GM10248 (cell line): ENCODE measurements around the gene HYPK.
"Not testable (repeated sequence)": the region's sequence is repeated elsewhere in the genome, so short reads cannot be mapped to it uniquely, and the experiment has no call there.

ENCODE experiments used
- CTCF ChIA-PET: fragments of 300-600 bp; sonication (Branson Sonifier 250); formaldehyde crosslinking; extraction: SDS; loops from one replicate; lab custom pipeline; 2021; ENCODE audit warnings: antibody characterized with exemption; lab: Yijun Ruan, JAX
- POLR2A ChIA-PET: fragments of 350-650 bp; sonication (Branson Sonifier 250); formaldehyde crosslinking; extraction: SDS; loops from one replicate; lab custom pipeline; 2020; ENCODE audit warnings: antibody characterized with exemption; lab: Yijun Ruan, JAX
- DNase-seq: peaks from one replicate; pipeline ENCODE4 v3.0.0; 2012; ENCODE audit errors: extremely low spot score
- CTCF ChIP-seq: IDR thresholded peaks from 2 replicates; pipeline ENCODE4 v1.5.1; 2012; ENCODE audit warnings: mild to moderate bottlenecking, low read depth; ENCODE audit errors: extremely low read depth, missing control alignments, control extremely low read depth

HYPK gene

GRCh38 chr15:43799209-43799944 is 1.0 kb upstream of the HYPK start:
- POLR2A ChIA-PET, result interaction anchor here (2.5 kb wide), 1 partner anchor 23 kb away, joined by 15 read pairs; the partner anchor contains the start of gene ELL3
- DNase-seq, result no peak
- TF ChIP-seq CTCF, result no peak
- CTCF ChIA-PET, result interaction anchor here (0.9 to 1.5 kb wide), 4 partner anchors 9 to 29 kb away, joined by 3 to 4 read pairs (median 4); partner anchors contain the start of gene ELL3

DNA sequence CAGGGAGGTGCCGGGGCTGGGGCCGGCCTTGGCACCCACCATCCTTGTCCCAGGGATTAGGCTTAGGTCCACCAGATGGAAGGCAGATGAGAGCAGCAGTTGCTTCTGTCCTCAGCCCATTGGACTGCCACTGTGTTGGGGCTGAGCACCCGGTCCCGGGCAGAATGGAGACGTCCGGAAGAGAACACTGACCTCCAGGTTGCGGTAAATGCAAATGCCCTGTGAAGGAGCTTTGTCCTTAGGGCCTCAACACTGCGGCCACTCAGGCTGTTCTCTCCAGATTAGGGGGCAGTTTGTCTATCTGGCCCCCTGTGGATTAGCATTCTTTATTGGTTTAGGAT is 484 bp upstream of the HYPK start, which contains the start of gene SERINC4:
TSS of gene SERINC4 (minus strand) at position 276 of the 341 bp plus-strand sequence. CDS start at position 42, 234 bp downstream.
- no peak for TF ChIP-seq CTCF
- CTCF ChIA-PET, result interaction anchor here (0.9 to 1.5 kb wide), 5 partner anchors 9 to 30 kb away, joined by 3 to 10 read pairs (median 4); partner anchors contain the start of gene ELL3
- no peak for DNase-seq
- POLR2A ChIA-PET, result interaction anchor here (1.2 to 2.5 kb wide), 4 partner anchors 9 to 25 kb away, joined by 7 to 15 read pairs (median 12); partner anchors contain the start of genes ELL3 and MFAP1

GRCh38 chr15:43802676-43803075 is 2.3 kb downstream of the HYPK start:
- CTCF ChIA-PET, result interaction anchor here (1.3 to 1.5 kb wide), 2 partner anchors 13 to 20 kb away, joined by 3 read pairs; no protein-coding TSS in a partner anchor
- POLR2A ChIA-PET, result interaction anchor here (3.4 kb wide), 1 partner anchor 9 kb away, joined by 18 read pairs; the partner anchor contains the start of gene SERF2
- DNase-seq, result not testable (repeated sequence)

DNA sequence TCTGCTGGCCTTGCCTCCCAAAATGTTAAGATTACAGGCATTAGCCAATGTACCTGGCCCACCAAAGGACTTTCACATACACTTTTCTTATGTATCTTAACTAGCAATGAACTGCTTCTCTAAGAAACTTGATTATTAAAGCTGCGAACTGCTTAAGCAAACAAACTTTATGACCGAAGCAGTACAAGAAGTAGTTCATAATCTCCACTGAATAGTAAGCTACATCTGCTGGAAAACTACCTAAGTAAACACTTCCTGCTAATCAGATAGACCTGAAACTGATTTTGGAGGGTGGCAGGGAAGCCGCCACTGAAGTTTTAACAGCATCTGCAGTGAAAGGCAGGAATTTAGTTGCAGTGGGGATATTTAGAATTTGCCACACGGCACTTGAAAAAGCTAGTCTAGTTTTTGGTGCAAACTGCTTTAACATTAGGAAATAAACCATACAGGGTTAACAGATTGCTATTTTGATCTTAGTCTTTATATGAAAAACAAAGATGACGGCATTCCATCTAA is 8.1 kb downstream of the HYPK start:
- TF ChIP-seq CTCF, result no peak
- DNase-seq, result no peak
- CTCF ChIA-PET, result interaction anchor here (0.9 to 5.6 kb wide), 3 partner anchors 8 to 19 kb away, joined by 3 to 42 read pairs (median 10); partner anchors contain the start of genes HYPK, MFAP1 and SERINC4
- POLR2A ChIA-PET, result interaction anchor here (1.0 to 1.3 kb wide), 3 partner anchors 8 to 16 kb away, joined by 3 to 14 read pairs (median 8); partner anchors contain the start of genes HYPK and SERINC4

DNA sequence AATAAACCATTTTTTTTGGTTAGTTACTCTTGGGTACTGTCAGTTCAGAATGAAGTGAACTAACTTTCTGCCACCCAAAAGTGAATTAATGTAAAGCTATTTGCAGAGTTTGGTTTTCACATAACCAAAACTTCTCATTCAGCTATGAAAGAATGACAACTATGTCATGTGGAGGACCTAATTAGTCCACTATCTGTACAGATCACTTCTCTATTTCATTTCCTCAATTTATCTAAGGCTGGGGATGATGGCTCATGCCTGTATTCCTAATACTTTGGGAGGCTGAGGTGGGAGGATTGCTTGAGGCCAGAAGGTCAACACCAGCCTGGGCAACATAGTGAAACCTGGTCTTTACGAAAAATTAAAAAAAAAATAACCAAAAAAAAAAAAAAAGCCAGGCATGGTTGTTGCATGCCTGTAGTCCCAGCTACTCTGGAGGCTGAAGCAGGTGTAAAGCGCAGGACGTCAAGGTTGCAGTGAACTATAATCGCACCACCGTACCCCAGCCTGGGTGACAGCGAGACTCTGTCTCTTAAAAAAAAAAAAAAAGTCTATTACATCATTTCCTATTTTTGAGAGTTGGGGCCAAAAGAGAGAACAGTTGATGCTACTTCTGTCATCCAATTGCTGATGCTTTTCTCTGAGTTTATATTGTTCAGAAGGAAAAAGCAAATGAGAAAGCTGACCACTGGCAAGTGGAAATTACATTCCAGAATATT is 8.7 kb downstream of the HYPK start:
- ChIA-PET CTCF (interaction anchor here (0.9 to 5.6 kb wide), 7 partner anchors 9 to 38 kb away, joined by 3 to 42 read pairs (median 3); partner anchors contain the start of genes ELL3, HYPK, MFAP1 and SERINC4), POLR2A (interaction anchor here (0.7 to 1.4 kb wide), 5 partner anchors 9 to 22 kb away, joined by 3 to 14 read pairs (median 5); partner anchors contain the start of genes HYPK and SERINC4)
- peak; percentile 60 for DNase-seq
- no peak for TF ChIP-seq CTCF

DNA sequence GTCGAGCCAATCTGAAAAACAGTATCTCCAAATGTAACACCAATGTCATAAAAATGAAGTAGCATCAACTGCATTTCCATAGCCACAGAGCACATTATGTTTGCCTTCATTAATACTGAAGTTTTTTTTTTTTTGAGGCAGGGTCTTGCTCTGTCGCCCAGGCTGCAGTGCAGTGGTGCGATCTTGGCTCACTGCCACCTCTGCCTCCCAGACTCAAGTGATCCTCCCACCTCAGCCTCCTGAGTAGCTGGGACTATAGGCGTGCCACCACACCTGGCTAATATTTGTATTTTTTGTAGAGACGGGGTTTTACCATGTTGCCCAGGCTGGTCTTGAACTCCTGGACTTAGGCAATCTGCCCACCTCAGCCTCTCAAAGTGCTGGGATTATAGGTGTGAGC is 14.7 kb downstream of the HYPK start:
- DNase-seq, CTCF ChIA-PET, POLR2A ChIA-PET: not testable (repeated sequence)

GRCh38 chr15:43821505-43821904 is 21.1 kb downstream of the HYPK start:
- POLR2A ChIA-PET, result interaction anchor here (0.6 kb wide), 1 partner anchor 16 kb away, joined by 3 read pairs; no protein-coding TSS in a partner anchor
- TF ChIP-seq CTCF, result no peak
- CTCF ChIA-PET, result interaction anchor here (1.0 to 7.4 kb wide), 2 partner anchors 11 to 17 kb away, joined by 5 to 42 read pairs; no protein-coding TSS in a partner anchor
- DNase-seq, result no peak
